Spleen (tissue), 11 donors: Measurements from ENCODE around the gene MATCAP1. TPM values are rescaled to one million over a fixed set of nuclear protein-coding genes. Genes with fewer than 3 reads are reported as not detected.

Experiments used
- DNase-seq: peaks from one replicate; pipeline ENCODE4 v3.0.0-alpha.2; 2020
- H3K27ac ChIP-seq, 8 donors: fragments of 200-600 bp; sonication (generic) in 7 of 8; 1 replicate in 4 of 8; 2 replicates in 4 of 8; pipeline versions ENCODE4 v1.5.0 to v1.8.0; 2016 to 2021; ENCODE audit warnings: inconsistent platforms in 4 of 8, mild to moderate bottlenecking in 4 of 8, moderate library complexity in 1 of 8
- H3K27me3 ChIP-seq, 7 donors: fragments of 200-600 bp; sonication (generic) in 6 of 7; replicated peaks in 1 of 7; 1 replicate in 4 of 7; 2 replicates in 3 of 7; pipeline versions ENCODE4 v1.5.0 to v1.8.0; 2016 to 2021; ENCODE audit warnings: inconsistent platforms in 3 of 7, mild to moderate bottlenecking in 1 of 7
- H3K36me3 ChIP-seq, 6 donors: fragments of 200-600 bp; sonication (generic) in 5 of 6; 1 replicate in 4 of 6; 2 replicates in 2 of 6; pipeline versions ENCODE4 v1.5.0 to v1.8.0; 2016 to 2021; ENCODE audit warnings: inconsistent platforms in 2 of 6
- H3K4me1 ChIP-seq, 6 donors: fragments of 200-600 bp; sonication (generic) in 5 of 6; 1 replicate in 3 of 6; 2 replicates in 3 of 6; pipeline versions ENCODE4 v1.5.0 to v1.8.0; 2016 to 2021; ENCODE audit warnings: inconsistent platforms in 3 of 6
- H3K4me3 ChIP-seq, 8 donors: fragments of 200-600 bp; sonication (generic) in 7 of 8; 1 replicate in 4 of 8; 2 replicates in 4 of 8; pipeline versions ENCODE4 v1.5.0 to v1.8.0; 2016 to 2021; ENCODE audit warnings: inconsistent platforms in 4 of 8, mild to moderate bottlenecking in 4 of 8, moderate library complexity in 2 of 8
- H3K9me3 ChIP-seq, 8 donors: fragments of 200-600 bp; sonication (generic) in 7 of 8; 1 replicate in 4 of 8; 2 replicates in 4 of 8; pipeline versions ENCODE4 v1.5.0 to v1.8.0; 2016 to 2021; ENCODE audit warnings: inconsistent platforms in 4 of 8
- POLR2A ChIP-seq, 3 donors: fragments of 450-650 bp; IDR thresholded peaks; one replicate each; pipeline ENCODE4 v1.5.1; 2017; ENCODE audit warnings: antibody characterized with exemption in 3 of 3, mild to moderate bottlenecking in 1 of 3
- POLR2AphosphoS5 ChIP-seq, 3 donors: sonication (generic); formaldehyde crosslinking; IDR thresholded peaks; one replicate each; pipeline ENCODE4 v1.5.1; 2017; ENCODE audit warnings: antibody characterized with exemption in 3 of 3
- WGBS, 5 donors: extraction: QIAGEN DNeasy Blood & Tissue Kit in 3 of 5; methylation state at CpG; one replicate each; pipeline versions ENCODE4 v1.1.5 to v1.1.7; 2013 to 2018; 5-methylcytosine and 5-hydroxymethylcytosine counted together
- intact Hi-C: fragments of 100-400 bp; cut with DNase I; formaldehyde crosslinking; loops from one replicate; pipeline ENCODE4 v1.15.0; 2023; ENCODE audit warnings: low total_unique reads
- polyA plus RNA-seq, 3 donors: library from polyadenylated mRNA; stranded (reverse); fragments of 200-250 nt; gene quantifications; one replicate each; pipeline ENCODE4 v1.2.1, GENCODE V29; 2013
- total RNA-seq, 7 donors: library from RNA; depleted of rRNA in 3 of 7; stranded (reverse); fragments of >200 nt in 3 of 7; fragmentation: NEBNext Ultra II Directional in 4 of 7; extraction: Animal tissue kit (Norgen Biotek cat#: 25700) in 4 of 7; gene quantifications; one replicate each; pipeline versions ENCODE4 v1.1.0 to v1.2.1, GENCODE V29; 2016 to 2021
- TF ChIP-seq, protein P1 (sequence below), 11 experiments: fragments of 200-600 bp in 7 of 11; fragments of 450-650 bp in 4 of 11; sonication (generic) in 4 of 11; IDR thresholded peaks in 8 of 11; conservative IDR thresholded peaks in 3 of 11; 1 replicate in 7 of 11; 2 replicates in 4 of 11; pipeline versions ENCODE4 v1.4.0 to v1.8.0; 2016 to 2021; ENCODE audit warnings: antibody characterized with exemption in 11 of 11, inconsistent platforms in 4 of 11, mild to moderate bottlenecking in 1 of 11
- donor health status: healthy with polysubstance abuse.
- donor health status: DM: no; HTN: no; CAD: no; lungs with moderate emphysema.
- donor health status: DM: no; HTN: no; CAD: no.
- donor health status: Bipolar disorder and iron deficiency.
- donor health status: healthy.
- donor health status: DM: no; HTN: no; CAD: no.
- donor health status: DM: yes; HTN: yes; CAD: no.

MATCAP1 gene
- total and polyA plus RNA-seq, 10 donors: 8.9 to 59.4 (median 20.6) TPM

- WGBS, 5 donors: 1 to 3% (median 1%) methylated on average over 16 to 71 of the region's 71 CpGs
- H3K27me3 ChIP-seq: peaks cover 0 to 95% (median 30%) of the 10 kb centered on the region in 7 donors
- H3K4me3 ChIP-seq: peak overlapping the region; percentile 35 to 71 (median 42)
- TF ChIP-seq POLR2A (IDR thresholded peaks at IDR 0.05) (no peak), POLR2AphosphoS5 (IDR thresholded peaks at IDR 0.05) (peak; percentile 72 to 89 (median 88))
- TF ChIP-seq, protein P1, sequence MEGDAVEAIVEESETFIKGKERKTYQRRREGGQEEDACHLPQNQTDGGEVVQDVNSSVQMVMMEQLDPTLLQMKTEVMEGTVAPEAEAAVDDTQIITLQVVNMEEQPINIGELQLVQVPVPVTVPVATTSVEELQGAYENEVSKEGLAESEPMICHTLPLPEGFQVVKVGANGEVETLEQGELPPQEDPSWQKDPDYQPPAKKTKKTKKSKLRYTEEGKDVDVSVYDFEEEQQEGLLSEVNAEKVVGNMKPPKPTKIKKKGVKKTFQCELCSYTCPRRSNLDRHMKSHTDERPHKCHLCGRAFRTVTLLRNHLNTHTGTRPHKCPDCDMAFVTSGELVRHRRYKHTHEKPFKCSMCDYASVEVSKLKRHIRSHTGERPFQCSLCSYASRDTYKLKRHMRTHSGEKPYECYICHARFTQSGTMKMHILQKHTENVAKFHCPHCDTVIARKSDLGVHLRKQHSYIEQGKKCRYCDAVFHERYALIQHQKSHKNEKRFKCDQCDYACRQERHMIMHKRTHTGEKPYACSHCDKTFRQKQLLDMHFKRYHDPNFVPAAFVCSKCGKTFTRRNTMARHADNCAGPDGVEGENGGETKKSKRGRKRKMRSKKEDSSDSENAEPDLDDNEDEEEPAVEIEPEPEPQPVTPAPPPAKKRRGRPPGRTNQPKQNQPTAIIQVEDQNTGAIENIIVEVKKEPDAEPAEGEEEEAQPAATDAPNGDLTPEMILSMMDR (IDR thresholded peaks at IDR 0.05 in 8 of 11, conservative IDR thresholded peaks at IDR 0.05 in 3 of 11): peak in 7 of 11 experiments; percentile 13 to 41 (median 26)
- peaks cover 29 to 77% (median 59%) of the 10 kb centered on the region in 6 donors for H3K4me1 ChIP-seq
- peak overlapping the region; percentile 36 to 88 (median 79) for H3K27ac ChIP-seq
- no peaks in the 10 kb centered on the region for H3K9me3 ChIP-seq
- no peaks in the 10 kb centered on the region for H3K36me3 ChIP-seq
- intact Hi-C loops: no loop called here
- peak; percentile 93 for DNase-seq
Observed at GRCh38 chr16:67173808-67174705, 9.7 kb downstream of the MATCAP1 start.

- peaks cover 0 to 95% (median 33%) of the 10 kb centered on the region in 7 donors for H3K27me3 ChIP-seq
- H3K27ac ChIP-seq: peak overlapping the region in 7 of 8 donors; percentile 36 to 88 (median 82)
- H3K4me3 ChIP-seq: peak overlapping the region in 5 of 8 donors; percentile 36 to 71 (median 46)
- TF ChIP-seq POLR2AphosphoS5 (IDR thresholded peaks at IDR 0.05): no peak
- no peak for TF ChIP-seq POLR2A (IDR thresholded peaks at IDR 0.05)
- TF ChIP-seq, protein P1 (IDR thresholded peaks at IDR 0.05 in 8 of 11, conservative IDR thresholded peaks at IDR 0.05 in 3 of 11): no peak
- WGBS, 5 donors: 74 to 94% (median 86%) methylated on average over 1 of the region's 1 CpG
- DNase-seq: no peak
- intact Hi-C loops: no loop called here
- H3K36me3 ChIP-seq: no peaks in the 10 kb centered on the region
- H3K9me3 ChIP-seq: no peaks in the 10 kb centered on the region
- H3K4me1 ChIP-seq: peaks cover 29 to 70% (median 55%) of the 10 kb centered on the region in 6 donors
Observed at GRCh38 chr16:67173323-67173722, 10.4 kb downstream of the MATCAP1 start.

- peak overlapping the region; percentile 49 to 88 (median 82) for H3K27ac ChIP-seq
- intact Hi-C loops: no loop called here
- no peaks in the 10 kb centered on the region for H3K9me3 ChIP-seq
- H3K36me3 ChIP-seq: no peaks in the 10 kb centered on the region
- peaks cover 0 to 95% (median 45%) of the 10 kb centered on the region in 7 donors for H3K27me3 ChIP-seq
- DNase-seq: no peak
- H3K4me3 ChIP-seq: peak overlapping the region in 6 of 8 donors; percentile 17 to 66 (median 32)
- peaks cover 29 to 66% (median 48%) of the 10 kb centered on the region in 6 donors for H3K4me1 ChIP-seq
- TF ChIP-seq POLR2AphosphoS5 (IDR thresholded peaks at IDR 0.05): no peak
- TF ChIP-seq, protein P1 (IDR thresholded peaks at IDR 0.05 in 8 of 11, conservative IDR thresholded peaks at IDR 0.05 in 3 of 11): no peak
- TF ChIP-seq POLR2A (IDR thresholded peaks at IDR 0.05): no peak
- 41 to 54% (median 50%) methylated on average over 14 of the region's 14 CpGs for WGBS, 5 donors
Observed at GRCh38 chr16:67170949-67171649, 12.7 kb downstream of the MATCAP1 start.
